GM12872 (cell line): ENCODE results near the gene TSPAN11.

Source experiments
- CTCF ChIP-seq: IDR thresholded peaks from 3 replicates; pipeline ENCODE4 v1.5.1; 2011; ENCODE audit warnings: low read depth, mild to moderate bottlenecking, low read length, moderate library complexity; ENCODE audit not compliant: insufficient read depth

Gene TSPAN11

DNA sequence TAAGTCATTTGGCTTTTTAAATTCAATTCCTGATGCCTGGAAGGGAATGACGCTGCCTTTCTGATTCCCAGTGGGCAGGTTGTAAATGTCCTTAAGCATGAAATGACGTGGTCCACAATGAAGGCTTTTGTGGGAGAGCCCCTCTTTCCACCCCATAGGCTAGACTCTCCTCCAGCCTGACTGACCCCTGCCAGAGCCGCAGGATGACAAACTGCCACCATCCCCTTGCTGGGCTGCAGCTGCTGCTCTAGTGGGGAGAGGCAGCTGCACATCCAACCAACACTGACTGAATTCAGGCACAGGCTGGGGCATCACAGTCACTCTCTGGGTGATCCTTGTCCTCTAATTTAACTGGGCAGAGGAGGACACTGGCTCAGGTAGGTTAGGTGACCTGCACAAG is 6.3 kb downstream of the TSPAN11 start:
- TF ChIP-seq CTCF: no peak

DNA sequence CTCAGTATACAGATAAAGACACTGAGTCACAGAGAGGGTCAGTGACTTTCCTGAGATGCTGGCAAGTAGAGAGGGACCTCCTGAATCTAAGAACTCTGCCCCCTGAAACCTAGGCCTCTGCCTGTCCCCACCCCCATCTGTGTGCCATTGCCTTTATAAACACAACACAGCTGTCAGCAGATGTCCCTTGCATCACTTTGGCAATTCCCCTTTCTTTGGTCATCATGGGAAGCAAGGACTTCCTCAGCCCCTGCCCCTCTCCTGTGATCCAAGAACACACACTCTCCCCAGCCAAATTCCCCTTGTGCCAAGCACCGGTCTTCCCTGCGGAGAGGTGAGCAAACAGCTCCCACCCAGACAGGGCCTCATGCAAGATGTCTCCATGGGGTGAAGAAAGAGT is 8.3 kb downstream of the TSPAN11 start:
- no peak for TF ChIP-seq CTCF

DNA sequence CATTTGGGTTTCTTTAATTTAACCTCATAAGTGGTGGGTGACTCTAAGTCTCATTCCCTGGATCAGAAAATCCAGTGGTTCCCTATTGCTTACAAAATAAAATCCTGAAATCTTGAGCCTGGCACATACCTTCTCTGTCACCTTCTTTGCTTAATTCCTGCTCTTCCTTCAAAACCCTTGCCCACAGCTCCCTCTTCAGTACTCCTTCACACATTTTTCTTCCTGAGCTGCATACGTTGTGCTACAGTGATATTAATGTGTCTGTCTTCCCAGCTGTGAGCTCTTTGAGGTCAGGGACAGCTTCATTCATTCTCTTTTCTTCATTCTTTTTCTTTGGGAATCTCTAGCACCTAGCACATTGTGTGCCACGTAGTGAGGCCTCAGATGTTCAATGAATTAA is 9.5 kb downstream of the TSPAN11 start:
- no peak for TF ChIP-seq CTCF

DNA sequence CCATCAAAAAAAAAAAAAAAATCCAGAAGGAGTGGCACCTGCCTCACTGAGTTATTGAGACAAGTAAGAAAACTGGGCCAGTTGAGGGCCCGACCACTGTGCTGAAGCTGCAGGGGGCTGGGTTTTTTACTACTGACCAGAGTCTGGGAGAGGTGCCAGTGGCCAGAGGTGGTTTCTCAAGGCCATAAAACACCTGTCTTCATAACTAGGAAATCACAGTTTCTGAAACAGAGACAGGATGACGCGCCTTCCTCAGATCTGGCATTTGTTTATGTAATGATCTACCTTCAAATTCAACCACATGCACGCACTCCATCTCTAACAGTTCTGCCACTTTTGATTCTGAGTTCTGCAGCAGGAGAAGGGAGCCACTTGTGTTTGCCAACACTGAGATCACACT is 12.7 kb downstream of the TSPAN11 start:
- no peak for TF ChIP-seq CTCF

GRCh38 chr12:30942486-30942885 is 15.9 kb downstream of the TSPAN11 start:
- no peak for TF ChIP-seq CTCF

GRCh38 chr12:30942936-30943335 is 16.4 kb downstream of the TSPAN11 start:
- no peak for TF ChIP-seq CTCF

DNA sequence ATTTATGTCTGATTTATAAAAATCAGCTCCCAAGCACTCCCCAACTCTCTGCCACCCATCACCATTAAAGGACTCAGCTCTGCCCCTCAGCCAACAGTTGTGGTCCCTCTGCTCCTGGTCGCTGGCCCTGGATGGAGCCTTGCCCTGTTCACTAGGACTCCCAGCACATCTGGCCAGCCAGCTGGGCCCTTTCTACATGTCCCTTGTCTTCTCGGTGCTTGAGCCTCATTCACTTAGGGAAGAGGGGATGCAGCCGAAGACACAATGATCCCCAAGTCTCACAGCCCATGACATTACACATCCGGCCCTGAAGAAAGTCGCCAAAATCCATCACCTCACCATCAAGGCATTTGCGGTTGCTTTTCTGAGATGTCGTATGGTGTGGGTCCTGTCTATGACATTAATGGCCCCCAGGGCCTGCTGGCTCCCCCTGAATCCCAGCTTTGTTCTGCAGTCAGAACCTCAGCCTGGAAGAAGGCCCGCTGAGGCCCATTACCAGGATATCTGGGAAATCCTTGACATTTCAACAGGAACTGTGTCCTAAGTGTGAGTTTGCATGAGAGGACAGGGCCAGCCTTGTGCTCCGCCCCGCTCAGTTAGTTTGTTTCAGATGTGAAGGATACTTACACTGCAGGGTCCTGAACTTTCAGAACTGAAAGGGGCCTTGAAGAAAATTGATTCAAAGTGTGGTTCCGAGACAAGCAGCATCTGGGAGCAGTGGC is 19.1 kb downstream of the TSPAN11 start:
- no peak for TF ChIP-seq CTCF

- TF ChIP-seq CTCF: no peak
Observed at GRCh38 chr12:30952015-30952414, 25.5 kb downstream of the TSPAN11 start.
